Osteoblast (primary cell): ENCODE data around the gene PHF11. TPM values are rescaled to one million over a fixed set of nuclear protein-coding genes. Genes with fewer than 3 reads are reported as not detected.
"Not testable (repeated sequence)": the region's sequence is repeated elsewhere in the genome, so short reads cannot be mapped to it uniquely, and the experiment has no call there.

ENCODE experiments used
- DNase-seq: peaks from one replicate; pipeline ENCODE4 v3.0.0; 2011; ENCODE audit warnings: low spot score, mixed read lengths; ENCODE audit not compliant: insufficient read length; ENCODE audit errors: missing footprints
- H2AFZ ChIP-seq: 2 replicates; pipeline ENCODE4 v1.6.0; 2011; ENCODE audit warnings: mild to moderate bottlenecking, low read length
- H3K27ac ChIP-seq: 2 replicates; pipeline ENCODE4 v1.5.1; 2011; ENCODE audit warnings: mild to moderate bottlenecking, low read depth, low read length, moderate library complexity
- H3K27me3 ChIP-seq: 2 replicates; pipeline ENCODE4 v1.6.0; 2012; ENCODE audit warnings: mild to moderate bottlenecking, control low read depth, inconsistent platforms, low read length, moderate library complexity; ENCODE audit not compliant: insufficient read depth
- H3K36me3 ChIP-seq: 2 replicates; pipeline ENCODE4 v1.5.1; 2011; ENCODE audit warnings: mild to moderate bottlenecking, low read length, control low read depth, moderate library complexity; ENCODE audit not compliant: insufficient read depth
- H3K4me1 ChIP-seq: 2 replicates; pipeline ENCODE4 v1.5.1; 2011; ENCODE audit warnings: mild to moderate bottlenecking, low read length, control low read depth, moderate library complexity; ENCODE audit not compliant: insufficient read depth
- H3K4me2 ChIP-seq: 2 replicates; pipeline ENCODE4 v1.6.0; 2011; ENCODE audit warnings: mild to moderate bottlenecking, low read length; ENCODE audit not compliant: insufficient read depth
- H3K4me3 ChIP-seq: fragments of 200-600 bp; sonication (generic); 3 replicates; pipeline ENCODE4 v1.5.1; 2012; ENCODE audit warnings: mild to moderate bottlenecking, low read length, inconsistent platforms; ENCODE audit not compliant: insufficient read depth
- H3K79me2 ChIP-seq: 2 replicates; pipeline ENCODE4 v1.6.0; 2012; ENCODE audit warnings: mild to moderate bottlenecking, low read length, control low read depth, inconsistent platforms; ENCODE audit not compliant: insufficient read depth
- H3K9me3 ChIP-seq: 2 replicates; pipeline ENCODE4 v1.5.1; 2011; ENCODE audit warnings: low read depth, low read length, control low read depth
- H4K20me1 ChIP-seq: 2 replicates; pipeline ENCODE4 v1.6.0; 2012; ENCODE audit warnings: mild to moderate bottlenecking, low read length, control low read depth; ENCODE audit not compliant: insufficient read depth
- CTCF ChIP-seq: IDR thresholded peaks from 2 replicates; pipeline ENCODE4 v1.5.1; 2011; ENCODE audit warnings: mild to moderate bottlenecking, low read depth, low read length, moderate library complexity; ENCODE audit errors: extremely low read depth
- total RNA-seq: library from RNA; depleted of rRNA; stranded (reverse); fragments of >200 nt; gene quantifications from 2 replicates; pipeline ENCODE4 v1.2.3, GENCODE V29; 2012

PHF11 gene
- total RNA-seq, 1 donor: 29.7 TPM

- H3K4me1 ChIP-seq: no peaks in the 10 kb centered on the region
- H4K20me1 ChIP-seq: no peaks in the 10 kb centered on the region
- no peaks in the 10 kb centered on the region for H3K9me3 ChIP-seq
- H3K4me3 ChIP-seq: no peak overlapping the region
- no peak for DNase-seq
- H3K27me3 ChIP-seq: no peaks in the 10 kb centered on the region
- peaks cover 5% of the 10 kb centered on the region for H3K36me3 ChIP-seq
- no peak overlapping the region for H3K4me2 ChIP-seq
- no peak for TF ChIP-seq CTCF
- H2AFZ ChIP-seq: no peak overlapping the region
- no peaks in the 10 kb centered on the region for H3K79me2 ChIP-seq
- H3K27ac ChIP-seq: no peak overlapping the region
Observed at GRCh38 chr13:49481788-49482187, 14.0 kb upstream of the PHF11 start.

- Histone ChIP-seq H3K4me1 (no peaks in the 10 kb centered on the region), H3K4me2 (no peak overlapping the region), H4K20me1 (no peaks in the 10 kb centered on the region), H3K27ac (no peak overlapping the region), H3K27me3 (no peaks in the 10 kb centered on the region), H3K4me3 (no peak overlapping the region), H3K9me3 (no peaks in the 10 kb centered on the region), H2AFZ (no peak overlapping the region), H3K36me3 (no peaks in the 10 kb centered on the region), H3K79me2 (no peaks in the 10 kb centered on the region)
- no peak for DNase-seq
- TF ChIP-seq CTCF: no peak
Observed at GRCh38 chr13:49488563-49488962, 7.2 kb upstream of the PHF11 start.

GRCh38 chr13:49494645-49495044 lies 1.1 kb upstream of the PHF11 start:
- no peak for DNase-seq
- no peak overlapping the region for H2AFZ ChIP-seq
- no peaks in the 10 kb centered on the region for H3K9me3 ChIP-seq
- H3K27me3 ChIP-seq: no peaks in the 10 kb centered on the region
- H3K4me3 ChIP-seq: peak overlapping the region; percentile 70
- no peak overlapping the region for H3K27ac ChIP-seq
- peaks cover 2% of the 10 kb centered on the region for H3K79me2 ChIP-seq
- no peak for TF ChIP-seq CTCF
- H4K20me1 ChIP-seq: no peaks in the 10 kb centered on the region
- no peaks in the 10 kb centered on the region for H3K36me3 ChIP-seq
- peaks cover 17% of the 10 kb centered on the region for H3K4me1 ChIP-seq
- H3K4me2 ChIP-seq: peak overlapping the region; percentile 87

GRCh38 chr13:49496837-49497236 lies 1.1 kb downstream of the PHF11 start:
- H3K27ac ChIP-seq, DNase-seq, H3K4me3 ChIP-seq, H3K4me2 ChIP-seq, H3K36me3 ChIP-seq, H4K20me1 ChIP-seq, H3K27me3 ChIP-seq, H3K79me2 ChIP-seq, H3K9me3 ChIP-seq, H2AFZ ChIP-seq: not testable (repeated sequence)
- H3K4me1 ChIP-seq: peaks cover 27% of the 10 kb centered on the region

GRCh38 chr13:49497272-49497671 lies 1.5 kb downstream of the PHF11 start:
- Histone ChIP-seq H2AFZ (no peak overlapping the region), H3K9me3 (no peaks in the 10 kb centered on the region), H3K4me3 (no peak overlapping the region), H3K27me3 (no peaks in the 10 kb centered on the region), H3K79me2 (peaks cover 4% of the 10 kb centered on the region), H3K27ac (no peak overlapping the region), H3K4me1 (peaks cover 27% of the 10 kb centered on the region), H3K36me3 (no peaks in the 10 kb centered on the region), H3K4me2 (no peak overlapping the region), H4K20me1 (no peaks in the 10 kb centered on the region)
- TF ChIP-seq CTCF: no peak
- DNase-seq: peak; percentile 61
